DMS153 treated with DMSO at 0.1 percent for 48 hours (cell line): Measurements from ENCODE around the gene NOP14.
"Not testable (repeated sequence)": the region's sequence is repeated elsewhere in the genome, so short reads cannot be mapped to it uniquely, and the experiment has no call there.

Experiments
- DNase-seq: peaks from one replicate; lab custom pipeline; 2025; ENCODE audit not compliant: unreplicated experiment; lab: John Stamatoyannopoulos, UW

NOP14 gene

DNA sequence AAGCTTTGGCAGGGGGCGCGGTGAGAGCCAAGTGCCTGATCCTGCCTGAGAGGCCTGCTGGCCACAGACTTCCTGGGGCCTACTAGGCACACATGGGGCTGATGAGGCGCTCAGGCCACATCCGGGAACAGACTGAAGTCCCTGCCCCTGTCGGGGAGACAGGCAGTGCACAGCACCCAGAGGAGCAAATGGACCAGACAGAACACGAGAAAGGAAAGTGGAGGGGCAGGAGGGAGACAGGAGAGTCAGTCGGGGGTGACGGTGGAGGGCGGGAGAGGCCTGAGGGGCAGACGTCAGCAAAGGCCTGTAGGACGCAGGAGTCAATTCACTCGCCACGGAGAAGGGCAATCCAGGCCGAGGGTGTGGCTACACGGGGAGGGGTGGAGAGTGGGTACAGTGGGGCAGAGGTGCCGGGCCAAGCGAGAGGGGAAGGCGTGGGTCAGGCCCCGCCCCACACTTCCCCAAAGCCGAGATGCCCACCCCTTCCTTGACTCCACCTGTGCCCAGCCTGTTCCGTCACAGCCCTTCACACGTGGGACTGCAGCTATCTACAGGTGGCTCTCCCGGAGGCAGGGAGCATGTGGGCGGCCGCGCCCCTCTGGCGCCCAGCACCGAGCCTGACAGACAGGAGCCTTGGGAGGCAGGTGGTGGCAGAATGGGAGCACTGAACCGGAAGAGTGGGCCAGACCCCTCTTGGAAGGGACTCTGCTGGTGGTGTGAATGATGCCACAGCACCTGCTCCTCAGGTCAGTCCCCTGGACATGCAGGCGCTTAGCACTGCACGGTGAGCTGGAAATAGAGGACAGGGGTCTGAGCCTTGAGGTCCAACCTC, 20.5 kb downstream of the NOP14 start:
- DNase-seq = no peak

GRCh38 chr4:2942037-2942531, 21.1 kb downstream of the NOP14 start:
- no peak for DNase-seq

DNA sequence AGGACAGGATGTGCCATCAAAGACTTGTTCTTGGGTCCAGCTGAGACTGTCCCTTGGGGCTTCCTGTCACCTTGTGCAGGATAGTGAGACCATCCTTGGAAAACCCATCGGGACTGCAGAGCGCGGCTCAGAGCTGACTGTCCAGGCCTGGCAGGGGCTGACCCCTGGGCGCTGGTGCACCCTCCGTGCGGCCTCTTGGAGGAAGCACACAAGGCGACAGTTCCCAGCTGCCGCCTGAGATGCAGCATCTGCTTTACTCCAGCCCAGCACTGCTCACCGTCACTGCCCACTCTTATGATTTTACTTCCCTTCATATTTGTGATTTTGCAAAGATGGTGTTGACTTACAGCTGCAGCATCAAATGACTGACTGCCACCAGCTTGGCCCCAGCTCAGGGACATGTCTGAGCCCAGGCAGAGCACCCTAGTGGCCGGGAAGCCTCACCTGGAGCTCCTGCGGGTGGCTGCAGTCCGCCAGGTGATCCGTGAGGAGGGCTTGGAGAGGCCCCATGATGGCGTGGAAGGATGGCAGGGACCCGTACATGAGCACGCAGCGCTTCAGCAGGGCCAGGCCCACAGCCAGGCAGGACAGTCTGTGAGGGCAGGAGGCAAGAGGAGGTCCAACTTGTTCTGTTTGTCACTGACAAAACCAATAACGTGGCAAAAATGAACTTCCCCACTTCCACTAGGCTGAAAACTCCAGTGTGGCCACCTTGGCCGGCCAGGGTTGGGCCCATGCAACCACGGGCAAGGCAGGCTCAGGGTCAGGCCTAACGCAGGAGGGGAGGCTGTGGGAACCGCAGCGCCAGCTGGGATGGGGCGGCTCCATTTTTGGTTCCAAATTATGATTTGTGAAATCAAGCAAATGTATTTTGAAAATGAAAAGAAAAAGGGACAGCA, 21.8 kb downstream of the NOP14 start:
- no peak for DNase-seq

- no peak for DNase-seq
Observed at GRCh38 chr4:2940267-2941137, 22.7 kb downstream of the NOP14 start.

DNA sequence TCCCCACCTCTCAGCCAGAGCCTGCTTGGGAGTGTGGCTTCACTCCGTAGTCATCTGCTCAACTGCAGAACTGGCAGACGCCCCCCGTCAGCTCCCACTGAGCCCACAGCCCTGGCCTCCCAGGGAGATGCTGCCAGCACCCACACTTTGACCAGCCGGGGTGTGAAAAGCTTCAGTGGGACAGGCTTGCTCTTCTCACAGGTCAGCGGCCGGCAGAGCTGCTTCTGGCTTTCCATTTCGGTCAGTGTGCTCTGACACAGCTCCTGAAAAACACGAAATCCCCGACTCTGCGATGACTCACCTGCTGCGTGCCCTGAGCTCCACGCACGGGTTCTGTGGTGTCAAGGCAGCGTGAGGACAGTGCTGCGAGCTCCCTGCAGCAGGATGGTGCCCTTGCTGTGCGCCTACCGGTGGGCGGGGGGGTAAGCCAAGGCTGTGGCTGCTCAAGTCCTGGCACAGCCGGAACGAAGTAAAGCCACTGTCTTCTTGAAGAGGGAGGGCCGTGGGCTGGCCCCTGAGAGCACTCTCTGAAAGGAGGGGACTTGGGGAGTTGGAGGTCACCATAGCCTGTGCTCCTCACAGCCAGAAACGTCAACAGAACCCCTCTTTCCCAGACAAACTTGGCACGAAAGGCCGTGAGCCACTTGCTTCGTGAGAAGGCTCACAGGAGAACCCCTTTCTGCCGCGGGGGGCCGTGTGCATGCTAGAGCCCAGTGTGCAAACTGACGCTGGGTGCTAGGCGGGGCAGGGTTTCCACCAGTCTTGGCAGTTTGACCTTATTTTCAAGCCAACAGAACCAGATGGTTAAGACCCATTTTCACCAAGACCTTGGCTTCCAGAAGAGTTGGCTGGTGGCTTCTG, 23.6 kb downstream of the NOP14 start:
- no peak for DNase-seq

GRCh38 chr4:2938906-2939305, 24.3 kb downstream of the NOP14 start:
- DNase-seq = no peak

- not testable (repeated sequence) for DNase-seq
Observed at GRCh38 chr4:2938411-2938810, 24.8 kb downstream of the NOP14 start.

DNA sequence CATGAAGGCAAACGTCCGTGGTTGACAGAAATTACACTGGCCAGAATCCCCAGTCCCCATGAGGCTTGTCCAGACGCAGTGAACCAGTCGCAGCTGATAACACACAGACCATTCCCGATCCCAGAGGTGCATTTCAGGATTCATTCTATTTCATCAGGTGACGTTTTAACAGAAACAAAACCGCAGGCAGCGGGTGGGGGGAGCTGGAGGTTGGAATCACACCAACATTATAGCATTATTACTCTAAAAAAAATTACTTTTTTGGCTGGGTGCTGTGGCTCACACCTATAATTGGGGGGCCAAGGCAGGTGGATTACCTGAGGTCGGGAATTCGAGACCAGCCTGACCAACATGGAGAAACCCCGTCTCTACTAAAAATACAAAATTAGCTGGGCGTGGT, 25.2 kb downstream of the NOP14 start:
- no peak for DNase-seq

DNA sequence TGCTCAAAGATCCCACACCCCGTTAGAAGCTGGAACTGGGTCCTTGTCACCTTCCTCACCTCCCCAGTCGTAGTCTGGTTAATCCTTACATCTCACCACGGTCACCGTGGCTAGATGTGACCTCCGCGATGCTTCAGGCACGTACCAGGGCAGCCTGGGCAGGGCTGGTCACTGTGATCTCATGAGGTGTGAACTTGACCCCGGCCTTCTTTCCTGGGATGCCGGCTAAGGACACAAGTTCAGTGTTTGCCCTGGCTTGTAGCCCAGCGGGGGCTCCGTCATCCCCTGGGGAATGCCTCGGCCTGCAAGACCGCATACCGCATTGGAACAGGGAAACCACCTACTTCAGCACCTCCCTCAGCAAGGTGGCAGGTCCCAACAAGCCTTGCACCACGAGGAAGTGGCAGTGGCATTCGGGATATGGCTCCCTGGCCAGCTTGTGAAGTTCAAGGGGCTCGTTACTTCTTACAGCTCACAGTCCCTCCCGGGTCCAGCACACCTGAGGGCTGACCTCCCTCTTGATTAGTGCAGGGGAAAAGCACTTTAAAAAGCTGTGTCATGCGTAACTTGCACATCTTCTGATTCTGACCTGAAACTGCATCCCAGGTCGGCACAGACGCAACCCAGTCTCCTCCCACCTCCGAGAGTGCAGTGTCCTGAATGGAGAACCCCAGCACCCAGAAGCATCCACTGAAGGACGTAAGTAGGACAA, 25.9 kb downstream of the NOP14 start:
- DNase-seq = no peak

- DNase-seq = no peak
Observed at GRCh38 chr4:2936773-2937145, 26.4 kb downstream of the NOP14 start.

DNA sequence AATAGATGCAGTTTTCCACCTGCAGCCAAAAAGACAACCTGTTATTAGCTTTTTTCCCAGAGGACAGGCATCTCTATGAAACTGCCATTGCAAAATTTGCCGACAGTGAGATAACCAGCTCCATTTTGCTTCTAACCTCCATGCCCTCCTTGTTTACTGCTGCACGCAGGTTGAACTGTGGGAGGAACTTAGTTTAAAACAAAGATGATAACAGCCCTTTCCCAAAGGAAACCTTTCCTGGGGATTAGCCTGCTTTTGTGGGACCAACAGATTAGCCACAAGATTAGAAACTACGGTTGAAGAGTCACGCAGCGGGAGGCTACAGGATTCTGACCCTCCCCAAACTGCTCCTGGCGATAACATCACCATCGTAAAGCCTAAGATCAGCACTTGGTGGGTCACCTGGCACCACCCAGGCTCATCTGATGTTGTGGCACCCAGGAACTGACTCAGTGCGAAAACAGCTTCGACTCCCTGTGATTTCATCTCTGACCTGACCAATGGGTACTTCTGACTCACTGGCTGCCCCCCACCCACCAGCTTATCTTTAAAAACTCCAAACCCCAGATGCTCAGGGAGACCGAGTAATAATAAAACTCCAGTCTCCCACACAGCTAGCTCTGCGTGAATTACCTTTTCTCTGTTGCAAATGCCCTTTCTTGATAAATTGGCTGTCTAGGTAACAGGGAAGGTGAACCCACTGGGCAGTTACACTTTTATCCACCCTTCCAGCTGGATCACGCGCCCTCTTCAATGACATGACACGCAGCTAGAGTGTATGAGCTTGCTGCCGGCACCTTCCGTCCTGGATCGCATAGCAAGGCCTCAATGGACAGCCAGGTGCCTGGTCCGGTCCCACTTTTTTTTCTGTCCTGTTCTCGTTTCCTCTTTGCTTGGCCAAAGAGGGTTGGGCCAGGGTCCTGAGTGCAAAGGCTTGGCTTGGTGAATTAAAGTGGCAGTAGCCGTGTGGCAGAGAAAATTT, 27.2 kb downstream of the NOP14 start:
- DNase-seq = no peak

GRCh38 chr4:2934813-2935761, 28.1 kb downstream of the NOP14 start:
- peak; percentile 11 for DNase-seq

DNA sequence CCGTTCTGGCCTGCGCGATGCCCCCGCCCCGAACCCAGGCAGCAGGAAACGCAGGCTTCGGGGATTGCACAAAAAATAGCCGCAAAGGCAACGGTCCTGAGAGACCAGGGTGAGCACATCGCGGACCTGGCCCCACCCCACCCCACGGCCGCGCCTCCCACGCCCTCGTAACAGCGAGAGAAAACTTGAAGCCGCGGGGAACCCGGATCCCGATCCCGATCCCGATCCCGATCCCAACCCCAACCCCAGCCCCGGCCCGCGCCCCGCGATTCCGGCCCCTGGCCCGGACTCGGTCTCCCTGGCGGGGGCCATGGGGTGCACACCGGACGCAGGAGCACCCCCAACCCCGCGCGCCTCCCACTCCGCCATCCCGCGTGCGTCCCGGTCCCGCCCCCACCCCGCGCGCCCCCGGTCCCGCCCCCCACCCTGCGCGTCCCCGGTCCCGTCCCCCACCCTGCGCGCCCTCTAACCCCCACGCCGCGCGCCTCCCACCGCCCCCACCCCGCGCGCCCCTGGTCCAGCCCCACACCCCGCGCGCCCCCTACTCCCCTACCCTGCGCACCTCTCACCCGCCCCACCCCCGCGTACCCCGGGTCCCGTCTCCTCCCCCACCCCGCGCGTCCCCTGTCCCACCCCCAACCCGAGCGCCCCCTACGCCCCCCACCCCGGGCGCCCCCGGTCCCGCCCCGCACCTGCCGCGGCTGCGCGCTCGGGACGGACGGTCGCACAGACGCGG, 29.0 kb downstream of the NOP14 start:
- DNase-seq = no peak

- no peak for DNase-seq
Observed at GRCh38 chr4:2933566-2934076, 29.6 kb downstream of the NOP14 start.

GRCh38 chr4:2932951-2933565, 30.1 kb downstream of the NOP14 start:
- DNase-seq = no peak
